GM19324 (cell line): Measurements from ENCODE around the gene CLPX.
"Not testable (repeated sequence)": the region's sequence is repeated elsewhere in the genome, so short reads cannot be mapped to it uniquely, and the experiment has no call there.

ENCODE experiments used
- ATAC-seq: cut with Tn5 transposase; IDR thresholded peaks from one replicate; pipeline ENCODE4 v1.9.1; 2021; ENCODE audit warnings: mild to moderate bottlenecking, moderate library complexity; ENCODE audit not compliant: unreplicated experiment, low FRiP score

CLPX gene

DNA sequence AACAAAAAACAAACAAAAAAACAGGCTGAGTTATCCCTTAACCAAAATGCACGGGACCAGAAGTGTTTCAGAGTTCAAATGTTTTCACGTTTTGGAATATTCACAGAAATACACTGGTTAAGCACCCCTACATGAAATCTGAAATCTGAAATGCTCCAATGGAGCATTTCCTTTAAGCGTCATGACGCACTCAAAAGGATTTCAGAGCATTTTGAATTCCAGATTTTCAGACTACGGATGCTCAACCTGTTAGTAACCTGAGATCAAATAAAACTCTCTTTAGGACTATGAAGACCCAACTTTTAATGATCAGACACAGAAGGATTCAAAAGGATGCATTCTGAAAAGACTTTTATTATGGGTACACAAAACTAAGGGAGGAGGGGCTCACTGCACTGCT is 9.6 kb downstream of the CLPX start:
- no peak for ATAC-seq

DNA sequence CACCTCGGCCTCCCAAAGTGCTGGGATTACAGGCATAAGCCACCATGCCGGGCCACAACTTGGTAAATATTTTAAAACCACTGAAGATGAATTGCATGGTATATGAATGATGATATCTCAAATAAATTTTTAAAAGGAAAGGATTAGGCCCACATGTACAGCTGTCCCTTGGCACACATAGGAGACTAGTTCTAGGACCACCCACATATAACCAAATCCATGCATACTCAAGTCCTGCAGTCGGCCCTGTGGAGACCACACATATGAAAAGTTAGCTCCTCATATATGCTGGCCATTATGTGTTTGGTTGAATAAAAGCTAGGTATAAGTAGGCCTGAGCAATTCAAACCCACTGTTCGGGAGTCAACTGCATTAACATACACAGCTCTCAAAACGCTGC is 10.6 kb downstream of the CLPX start:
- ATAC-seq, result no peak

DNA sequence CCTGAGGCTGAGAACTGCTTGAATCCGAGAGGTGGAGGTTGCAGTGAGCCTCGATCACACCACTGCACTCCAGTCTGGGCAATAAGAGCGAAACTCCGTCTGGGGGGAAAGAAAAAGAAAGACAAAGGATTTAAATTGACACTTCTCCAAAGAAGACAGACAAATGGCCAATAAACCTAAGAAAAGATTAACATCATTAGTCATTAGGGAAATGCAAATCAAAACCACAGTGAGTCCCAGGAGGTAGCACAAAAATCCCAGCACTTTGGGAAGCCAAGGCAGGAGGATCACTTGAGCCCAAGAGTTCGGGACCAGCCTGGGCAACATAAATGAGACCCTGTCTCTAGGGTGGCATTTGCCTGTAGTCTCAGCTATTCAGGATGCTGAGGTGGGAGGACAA is 12.6 kb downstream of the CLPX start:
- no peak for ATAC-seq

DNA sequence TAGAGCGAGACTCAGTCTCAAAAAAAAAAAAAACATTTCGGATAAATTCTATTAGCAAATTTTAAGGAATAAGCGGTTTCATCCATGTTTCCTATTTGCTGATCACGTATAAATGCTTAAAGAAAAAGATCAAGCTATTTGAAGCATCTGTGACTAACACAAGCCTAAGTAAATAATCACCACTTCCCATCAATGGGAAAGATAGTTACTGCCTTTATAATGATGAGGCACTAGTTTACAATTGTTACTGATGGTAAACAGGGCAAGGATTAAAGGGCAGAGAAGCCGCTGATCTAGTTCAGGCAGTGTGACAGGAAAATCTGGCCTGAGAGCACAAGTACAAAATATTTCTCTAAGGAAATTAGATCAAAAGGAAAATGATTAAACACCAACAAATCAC is 13.7 kb downstream of the CLPX start:
- ATAC-seq, result no peak

DNA sequence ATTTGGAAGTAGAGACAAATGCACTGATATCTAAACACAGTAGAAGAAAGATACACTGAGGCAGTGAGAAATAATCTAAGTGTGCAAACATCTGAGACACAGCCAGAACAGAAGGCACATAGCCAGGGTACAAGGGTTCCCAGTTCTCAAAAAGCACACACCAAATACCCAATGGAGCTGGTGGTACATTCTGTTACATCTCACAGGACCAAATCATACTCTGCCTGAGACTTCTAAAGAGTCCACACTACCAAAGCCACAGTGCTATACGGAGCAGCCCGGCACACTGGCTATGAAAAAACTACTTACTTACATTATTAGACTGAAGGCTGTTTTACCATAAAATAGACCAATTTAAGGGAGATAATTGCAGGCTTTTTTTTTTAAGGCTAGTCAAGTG is 19.3 kb downstream of the CLPX start:
- ATAC-seq, result no peak

DNA sequence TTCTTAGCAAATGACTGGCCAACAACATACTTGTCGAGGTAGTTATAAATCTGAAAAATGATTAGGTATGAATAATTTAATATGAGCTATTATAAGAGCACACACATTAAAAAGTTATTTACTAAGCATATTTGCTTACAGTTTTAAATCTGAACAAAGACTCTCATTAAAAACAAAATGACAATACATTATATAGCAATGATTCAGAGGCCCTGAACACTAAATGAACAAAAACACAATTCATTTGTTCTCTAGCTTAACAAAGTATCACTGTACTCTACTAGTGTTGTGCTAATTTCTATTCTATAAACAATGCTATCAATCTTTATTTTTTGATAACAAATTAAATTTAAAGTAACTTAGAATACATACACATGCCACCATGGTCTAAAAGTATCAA is 21.0 kb downstream of the CLPX start:
- ATAC-seq, result no peak

DNA sequence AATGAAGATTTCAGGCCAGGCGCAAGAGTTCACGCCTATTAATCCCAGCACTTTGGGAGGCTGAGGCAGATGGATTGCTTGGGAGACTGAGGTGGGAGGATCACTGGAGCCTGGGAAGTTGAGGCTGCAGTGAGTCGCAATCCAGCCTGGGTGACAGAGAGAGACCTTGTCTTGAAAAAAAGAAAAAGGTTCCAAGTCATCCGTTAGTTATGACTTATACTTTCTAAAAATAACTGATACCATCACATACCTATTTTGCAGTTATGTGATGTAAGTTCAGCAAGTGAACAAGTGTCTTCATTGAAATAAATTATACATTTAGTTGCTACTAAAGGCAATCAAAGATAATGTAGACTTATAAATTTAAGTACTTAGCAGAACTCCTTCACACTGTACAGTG is 22.1 kb downstream of the CLPX start:
- no peak for ATAC-seq

DNA sequence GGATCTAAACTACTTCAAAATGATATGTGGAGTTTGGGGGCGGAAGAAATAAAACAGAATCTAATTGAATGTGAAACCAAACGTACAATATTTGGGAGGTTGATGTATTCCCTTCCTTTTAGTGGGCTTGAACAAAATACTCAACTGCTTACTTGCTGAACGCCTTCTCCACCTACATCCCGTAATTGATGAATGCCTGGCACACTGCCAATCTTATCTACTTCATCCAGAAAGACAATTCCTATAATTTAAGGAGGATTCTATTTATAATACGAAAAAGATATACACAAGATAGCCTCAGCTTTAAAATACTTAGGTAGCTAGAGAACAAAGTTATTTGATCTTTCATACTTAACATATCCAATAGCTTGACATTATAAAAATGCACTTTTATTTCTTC is 28.4 kb downstream of the CLPX start:
- no peak for ATAC-seq

DNA sequence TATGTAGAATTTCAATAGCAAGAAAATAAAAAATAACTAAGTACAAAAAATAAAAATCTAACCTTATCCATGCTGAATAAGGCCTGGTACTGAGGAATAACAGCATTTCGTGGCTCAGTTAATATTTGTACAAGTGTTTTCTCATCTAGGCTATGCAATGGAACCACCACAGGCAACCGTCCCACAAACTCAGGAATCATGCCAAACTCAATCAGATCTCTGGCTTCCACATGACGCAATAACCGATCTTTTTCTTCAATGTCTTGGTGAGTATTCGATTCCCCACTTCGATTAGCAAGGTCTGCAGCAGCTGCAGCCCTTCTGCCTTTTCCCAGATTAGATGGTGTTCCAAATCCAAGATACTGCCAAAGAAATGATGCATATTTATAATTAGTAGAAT is 30.4 kb downstream of the CLPX start:
- ATAC-seq, result no peak

DNA sequence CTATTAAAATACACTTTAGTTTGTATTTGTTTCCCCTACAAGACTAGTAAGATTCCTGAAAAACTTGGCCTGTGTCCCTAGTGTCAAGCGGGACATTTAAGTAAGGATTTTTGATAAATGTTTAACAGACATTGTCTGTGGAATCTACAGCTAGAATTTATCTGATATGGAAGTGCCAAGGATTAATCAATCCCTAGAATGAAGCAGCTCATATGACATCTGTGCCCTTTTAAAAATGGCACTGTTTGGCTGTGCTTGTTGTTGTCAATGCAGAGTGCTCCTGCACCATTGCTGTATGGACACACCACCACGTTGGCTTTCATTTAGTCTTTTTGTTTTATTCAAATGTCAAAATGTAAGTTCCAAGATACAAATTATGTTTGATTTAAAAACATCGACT is 37.2 kb downstream of the CLPX start:
- no peak for ATAC-seq

DNA sequence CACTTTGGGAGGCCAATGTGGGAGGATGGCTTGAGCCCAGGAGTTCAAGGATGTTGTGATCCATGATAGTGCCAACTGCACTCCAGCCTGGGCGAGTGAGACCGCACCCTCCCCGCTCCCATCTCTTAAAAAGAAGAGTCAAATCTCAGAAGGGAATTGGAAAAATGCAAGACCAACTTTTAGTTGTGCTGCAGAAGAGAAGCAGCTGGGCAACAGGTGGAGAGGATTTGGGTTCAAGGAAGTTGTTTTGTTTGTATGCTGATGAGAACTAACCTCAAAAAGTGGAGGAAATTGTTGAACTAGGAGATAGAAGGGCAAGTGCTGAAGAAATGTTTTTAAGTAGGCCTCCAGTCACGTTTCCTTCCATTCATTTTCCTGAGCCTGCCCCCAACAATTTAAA is 38.7 kb downstream of the CLPX start:
- ATAC-seq, result no peak

DNA sequence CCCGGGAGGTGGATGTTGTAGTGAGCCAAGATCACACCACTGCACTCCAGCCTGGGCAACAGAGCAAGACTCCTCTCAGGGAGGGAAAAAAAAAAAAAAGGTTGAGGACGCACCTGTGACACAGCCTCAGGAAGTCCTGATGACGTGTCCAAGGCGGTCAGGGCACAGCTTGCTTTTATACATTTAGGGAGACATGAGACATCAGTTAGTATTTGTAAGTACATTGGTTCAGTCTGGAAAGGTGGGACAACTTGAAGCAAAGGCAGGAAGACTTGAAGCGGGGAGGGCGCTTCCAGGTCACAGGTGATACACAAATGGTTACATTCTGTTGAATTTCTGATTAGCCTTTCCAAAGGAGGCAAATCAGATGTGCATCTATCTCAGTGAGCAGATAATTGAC is 46.5 kb downstream of the CLPX start:
- not testable (repeated sequence) for ATAC-seq

DNA sequence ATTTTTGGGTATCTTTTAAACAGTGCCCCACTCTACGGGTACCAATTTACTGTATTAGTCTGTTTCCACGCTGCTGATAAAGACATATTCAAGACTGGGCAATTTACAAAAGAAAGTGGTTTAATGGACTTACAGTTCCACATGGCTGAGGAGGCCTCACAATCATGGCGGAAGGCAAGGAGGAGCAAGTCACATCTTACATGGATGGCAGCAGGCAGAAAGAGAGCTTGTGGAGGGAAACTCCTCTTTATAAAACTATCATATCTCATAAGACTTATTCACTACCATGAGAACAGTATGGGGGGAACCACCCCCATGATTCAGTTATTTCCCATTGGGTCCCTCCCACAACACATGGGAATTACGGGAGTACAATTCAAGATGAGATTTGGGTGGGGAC is 47.2 kb downstream of the CLPX start:
- not testable (repeated sequence) for ATAC-seq

DNA sequence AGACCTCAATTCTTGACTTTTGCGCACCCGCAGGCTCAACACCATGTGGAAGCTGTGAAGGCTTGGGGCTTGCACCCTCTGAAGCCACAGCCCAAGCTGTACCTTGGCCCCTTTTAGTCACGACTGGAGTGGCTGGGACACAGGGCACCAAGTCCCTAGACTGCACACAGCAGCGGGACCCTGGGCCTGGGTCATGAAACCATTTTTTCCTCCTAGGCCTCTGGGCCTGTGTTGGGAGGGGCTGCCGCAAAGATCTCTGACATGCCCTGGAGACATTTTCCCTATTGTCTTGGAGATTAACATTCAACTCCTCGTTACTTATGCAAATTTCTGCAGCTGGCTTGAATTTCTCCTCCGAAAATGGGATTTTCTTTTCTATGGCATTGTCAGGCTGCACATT is 48.1 kb downstream of the CLPX start:
- not testable (repeated sequence) for ATAC-seq

DNA sequence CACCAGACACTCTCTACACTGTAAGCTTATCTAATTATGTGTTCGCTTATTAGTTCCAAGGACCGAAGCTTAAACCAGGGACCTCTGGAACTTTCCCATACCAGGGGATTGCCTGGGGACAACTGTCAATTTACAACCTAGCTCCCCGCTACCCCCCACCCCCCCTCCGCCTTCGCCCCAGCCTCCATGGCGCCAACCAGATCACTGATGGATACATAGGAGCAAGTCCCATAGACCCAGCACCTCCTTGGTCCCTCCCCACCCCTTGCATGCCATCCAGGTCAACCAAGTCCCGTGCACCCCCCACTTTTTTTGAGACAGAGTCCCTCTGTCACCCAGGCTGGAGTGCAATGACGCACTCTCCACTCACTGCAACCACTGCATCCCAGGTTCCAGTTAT is 50.6 kb downstream of the CLPX start:
- ATAC-seq, result no peak

DNA sequence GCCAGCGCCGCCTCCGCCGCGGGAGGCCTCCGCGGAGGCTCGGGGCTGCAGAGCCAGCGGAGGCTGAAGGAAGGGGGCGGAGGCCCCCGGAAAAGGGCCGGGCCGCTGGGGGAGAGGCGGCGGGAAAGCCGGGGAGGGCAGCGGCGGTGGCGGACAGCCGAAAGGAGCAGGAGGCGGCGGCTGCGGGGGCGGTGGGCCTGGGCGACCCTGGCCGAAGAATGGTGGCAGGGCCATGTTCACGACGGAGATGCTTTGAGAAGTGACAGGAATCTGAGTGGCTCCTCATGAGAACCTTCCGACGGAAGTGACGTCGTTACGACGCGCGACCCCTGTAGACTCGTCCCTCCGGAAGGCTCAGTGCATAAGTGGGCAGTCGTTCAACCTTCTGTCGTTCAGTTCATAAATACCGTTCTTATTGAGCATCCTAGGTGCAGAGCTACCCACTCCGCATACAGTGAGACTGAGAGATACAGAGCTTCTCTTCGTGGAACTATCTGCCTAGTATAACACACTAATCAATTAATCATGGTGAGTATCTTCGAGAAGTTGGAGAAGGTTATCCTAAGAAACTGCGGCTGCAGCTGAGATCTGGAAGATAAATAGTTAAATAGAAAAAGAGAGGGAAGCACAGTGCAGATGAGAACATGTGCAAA is 51.5 kb downstream of the CLPX start, which contains the start of gene PDCD7:
Gene PDCD7 (minus strand): TSS at position 261 of the 653 bp plus-strand sequence. CDS start 27 bp downstream, at position 234.
- ATAC-seq, result peak; percentile 88

DNA sequence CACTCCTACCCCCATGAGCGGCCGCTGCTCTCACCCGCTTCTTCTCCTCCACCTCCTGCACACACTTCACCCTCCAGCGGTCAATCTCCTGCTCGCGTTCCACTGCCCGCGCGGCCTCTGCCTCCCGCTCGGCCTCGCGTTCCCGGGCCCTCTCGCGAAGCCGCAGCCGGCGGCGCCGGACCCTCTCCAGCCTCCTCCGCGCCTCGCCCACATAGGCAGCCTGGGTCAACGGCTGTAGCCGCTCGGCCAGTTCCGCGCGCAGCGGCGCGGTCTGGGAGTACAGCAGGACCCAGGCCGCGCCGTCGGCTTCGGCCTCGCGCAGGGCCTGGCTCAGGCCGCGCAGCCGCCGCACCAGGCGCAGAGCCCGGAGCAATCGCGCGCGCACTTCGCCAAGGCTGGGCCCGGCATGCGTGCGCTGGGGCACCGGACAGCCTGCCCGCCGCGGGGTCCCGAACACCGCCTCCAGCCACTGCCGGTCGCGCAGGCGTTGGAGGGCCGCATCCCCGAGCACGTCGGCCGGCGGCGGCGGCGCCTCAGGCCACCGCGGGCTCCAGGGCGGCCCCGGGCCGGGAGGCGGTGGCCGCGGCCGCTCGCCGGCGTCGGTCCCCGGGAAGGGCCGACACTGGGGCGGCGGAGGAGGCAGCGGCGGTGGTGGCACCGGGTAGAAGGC is 52.1 kb downstream of the CLPX start:
- peak; percentile 55 for ATAC-seq

DNA sequence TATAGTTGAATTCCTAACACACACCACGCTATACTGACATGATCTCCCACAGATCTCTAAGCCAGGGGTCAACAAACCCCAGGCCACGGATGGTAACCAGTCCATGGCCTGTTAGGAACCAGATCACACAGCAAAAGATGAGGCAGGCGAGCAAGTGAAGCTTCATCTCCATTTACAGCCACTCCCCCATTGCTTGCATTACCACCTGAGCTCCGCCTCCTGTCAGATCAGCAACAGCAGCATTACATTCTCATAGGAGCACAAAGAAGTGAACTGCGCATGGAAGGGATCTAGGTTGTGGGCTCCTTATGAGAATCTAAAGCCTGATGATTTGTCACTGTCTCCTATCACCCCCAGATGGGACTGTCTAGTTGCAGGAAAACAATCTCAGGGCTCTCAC is 54.2 kb downstream of the CLPX start:
- ATAC-seq, result no peak

DNA sequence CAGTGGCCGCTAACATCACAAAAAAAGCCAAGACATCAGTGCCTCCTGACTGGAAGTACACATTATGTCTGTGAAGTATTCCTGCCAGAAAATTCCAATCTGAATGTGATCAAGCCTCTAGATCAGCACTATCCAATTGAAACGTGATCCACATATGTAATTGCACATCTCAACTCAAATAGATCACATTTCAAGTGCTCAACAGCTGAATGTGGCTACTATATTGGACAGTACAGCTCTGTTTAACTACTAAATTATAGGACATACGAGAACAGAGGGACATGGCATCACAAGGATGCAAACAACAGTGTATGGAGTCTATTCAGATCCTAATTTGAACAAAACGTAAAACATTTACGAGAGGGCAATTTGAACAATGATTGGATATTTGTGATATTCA is 69.6 kb downstream of the CLPX start:
- ATAC-seq, result no peak

DNA sequence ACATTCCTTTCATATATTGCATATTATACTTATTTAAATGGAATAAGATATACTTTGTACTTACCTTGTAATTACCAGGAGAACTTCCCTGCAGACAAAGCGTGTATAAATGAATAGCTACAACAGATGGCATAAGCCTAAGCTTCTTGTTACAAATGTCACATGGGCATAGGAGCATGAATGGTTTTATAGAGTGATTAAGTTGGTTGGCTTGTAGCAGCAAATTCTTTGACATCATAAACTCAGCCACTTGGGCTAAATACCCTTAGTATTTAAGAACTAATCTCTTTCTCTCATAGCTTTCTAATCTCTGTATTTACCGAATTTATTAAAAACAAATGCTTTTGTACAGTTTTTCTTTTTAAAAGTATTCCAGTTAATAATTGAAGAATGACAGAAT is 70.1 kb downstream of the CLPX start, which contains the start of gene UBAP1L:
Gene UBAP1L (minus strand): TSS at position 115 of the 400 bp plus-strand sequence. CDS start 8,985 bp downstream, outside the sequence.
- ATAC-seq, result no peak

DNA sequence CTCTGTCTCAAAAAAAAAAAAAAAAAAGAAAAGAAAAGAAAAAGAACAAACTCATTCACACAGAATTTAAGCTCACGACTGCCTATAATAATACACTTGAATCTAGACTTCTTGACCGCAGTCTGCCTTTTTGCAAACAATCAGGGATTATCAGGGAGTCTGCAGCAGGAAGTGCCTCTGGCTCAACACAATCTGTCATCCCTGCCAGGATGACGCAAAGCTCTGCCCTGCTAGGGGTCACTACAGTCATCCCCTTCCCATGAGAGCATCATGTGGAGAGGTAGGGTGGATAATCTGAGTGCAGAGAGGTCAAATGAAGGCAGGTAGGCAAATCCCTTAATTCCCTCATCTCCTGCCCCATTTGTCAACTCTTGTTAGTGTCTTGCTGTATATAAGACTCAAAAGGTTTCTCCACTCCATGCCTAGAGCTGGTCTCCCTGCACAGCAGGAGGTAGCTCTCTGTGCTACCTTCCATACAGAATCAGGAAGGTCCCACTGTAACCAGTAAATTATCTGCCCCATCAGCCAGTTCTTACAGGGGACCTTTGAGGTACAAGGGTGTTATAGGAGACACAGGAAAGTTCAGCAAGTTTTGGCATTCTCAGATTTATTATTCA is 74.4 kb downstream of the CLPX start:
- no peak for ATAC-seq
